IPS-18c (cell line): ENCODE measurements around the gene RGMA.

ENCODE experiments used
- H3K4me3 ChIP-seq: 2 replicates; pipeline ENCODE4 v1.7.0; 2013; ENCODE audit warnings: low read depth, mild to moderate bottlenecking, low read length, moderate library complexity; ENCODE audit not compliant: insufficient read depth
- H3K9me3 ChIP-seq: one replicate; pipeline ENCODE4 v1.6.1; 2013; ENCODE audit warnings: mild to moderate bottlenecking, low read length, moderate library complexity; ENCODE audit not compliant: control insufficient read depth, insufficient read depth

The RGMA gene

GRCh38 chr15:93088981-93089726, at the start of gene RGMA:
Gene RGMA (minus strand): TSS chr15:93089211. CDS start chr15:93088932, 279 bp downstream.
- peak within 1 kb of the TSS; percentile 64 for H3K4me3 ChIP-seq
- H3K9me3 ChIP-seq, result peaks cover 2% of the 10 kb centered on the region

GRCh38 chr15:93136606-93137005, 47.6 kb upstream of the RGMA start:
- H3K4me3 ChIP-seq, result no peak overlapping the region

GRCh38 chr15:93135997-93136397, 47.0 kb upstream of the RGMA start:
- H3K9me3 ChIP-seq, result no peaks in the 10 kb centered on the region
- H3K4me3 ChIP-seq, result no peak overlapping the region

More at GRCh38 chr15:93136606-93137005, 47.6 kb upstream of the RGMA start:
- no peaks in the 10 kb centered on the region for H3K9me3 ChIP-seq

- no peak overlapping the region for H3K4me3 ChIP-seq
- no peaks in the 10 kb centered on the region for H3K9me3 ChIP-seq
Measured at GRCh38 chr15:93135459-93135858, 46.4 kb upstream of the RGMA start.

GRCh38 chr15:93131485-93132095, 42.6 kb upstream of the RGMA start:
- no peaks in the 10 kb centered on the region for H3K9me3 ChIP-seq

GRCh38 chr15:93129702-93130488, 40.9 kb upstream of the RGMA start:
- Histone ChIP-seq H3K4me3 (no peak overlapping the region), H3K9me3 (no peaks in the 10 kb centered on the region)

More at GRCh38 chr15:93131485-93132095, 42.6 kb upstream of the RGMA start:
- no peak overlapping the region for H3K4me3 ChIP-seq

- Histone ChIP-seq H3K9me3 (no peaks in the 10 kb centered on the region), H3K4me3 (no peak overlapping the region)
Measured at GRCh38 chr15:93127286-93127685, 38.3 kb upstream of the RGMA start.

- no peak overlapping the region for H3K4me3 ChIP-seq
- H3K9me3 ChIP-seq, result no peaks in the 10 kb centered on the region
Measured at GRCh38 chr15:93126599-93126998, 37.6 kb upstream of the RGMA start.

GRCh38 chr15:93126148-93126547, 37.1 kb upstream of the RGMA start:
- H3K9me3 ChIP-seq, result no peaks in the 10 kb centered on the region

GRCh38 chr15:93124126-93124525, 35.1 kb upstream of the RGMA start:
- H3K9me3 ChIP-seq, result no peaks in the 10 kb centered on the region
- H3K4me3 ChIP-seq, result no peak overlapping the region

More at GRCh38 chr15:93126148-93126547, 37.1 kb upstream of the RGMA start:
- H3K4me3 ChIP-seq, result no peak overlapping the region

GRCh38 chr15:93121973-93122910, 33.2 kb upstream of the RGMA start:
- Histone ChIP-seq H3K4me3 (no peak overlapping the region), H3K9me3 (no peaks in the 10 kb centered on the region)

GRCh38 chr15:93121107-93121506, 32.1 kb upstream of the RGMA start:
- H3K4me3 ChIP-seq, result no peak overlapping the region
- no peaks in the 10 kb centered on the region for H3K9me3 ChIP-seq

GRCh38 chr15:93118904-93119303, 29.9 kb upstream of the RGMA start:
- Histone ChIP-seq H3K4me3 (no peak overlapping the region), H3K9me3 (no peaks in the 10 kb centered on the region)

- Histone ChIP-seq H3K4me3 (no peak overlapping the region), H3K9me3 (no peaks in the 10 kb centered on the region)
Measured at GRCh38 chr15:93111451-93111850, 22.4 kb upstream of the RGMA start.

GRCh38 chr15:93110502-93111040, 21.6 kb upstream of the RGMA start:
- Histone ChIP-seq H3K9me3 (no peaks in the 10 kb centered on the region), H3K4me3 (no peak overlapping the region)

- Histone ChIP-seq H3K4me3 (no peak overlapping the region), H3K9me3 (no peaks in the 10 kb centered on the region)
Measured at GRCh38 chr15:93109336-93110102, 20.5 kb upstream of the RGMA start.
